HG03571 (cell line): Measurements from ENCODE around the gene MPP2.

ENCODE experiments used
- ATAC-seq: cut with Tn5 transposase; IDR thresholded peaks from one replicate; pipeline ENCODE4 v1.9.1; 2021; ENCODE audit not compliant: unreplicated experiment

MPP2 gene

DNA sequence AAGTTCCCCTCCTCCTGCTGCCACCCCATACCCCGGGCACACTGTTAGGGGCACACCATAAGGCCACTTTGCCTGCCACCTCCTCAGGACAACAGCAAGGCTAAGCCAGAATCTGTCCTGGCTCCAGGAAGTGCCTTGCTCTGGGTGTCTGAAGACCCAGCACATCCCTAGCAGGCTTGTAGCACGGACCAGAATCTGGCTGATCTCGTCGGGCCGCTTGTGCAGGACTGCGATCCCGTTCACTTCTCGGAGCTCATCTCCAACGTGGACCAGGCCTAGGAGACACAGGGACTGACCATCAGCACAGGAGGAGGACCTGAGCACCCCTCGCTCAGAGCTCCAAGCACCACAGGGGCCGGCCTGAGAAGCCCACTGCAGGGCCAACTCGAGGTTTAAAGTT, 81.8 kb downstream of the MPP2 start:
- no peak for ATAC-seq
